Tibial nerve (tissue), 4 donors: ENCODE measurements around the gene CPZ.

Source experiments
- CTCF ChIP-seq, 5 experiments: fragments of 200-600 bp in 3 of 5; fragments of 450-650 bp in 2 of 5; sonication (generic) in 3 of 5; IDR thresholded peaks; one replicate each; pipeline ENCODE4 v1.5.1; 2016 to 2019; ENCODE audit warnings: antibody characterized with exemption in 5 of 5, mild to moderate bottlenecking in 3 of 5, moderate library complexity in 2 of 5
- EP300 ChIP-seq, 2 donors: sonication (generic); formaldehyde crosslinking; IDR thresholded peaks; one replicate each; pipeline ENCODE4 v1.6.1; 2017; ENCODE audit warnings: antibody characterized with exemption in 2 of 2, mild to moderate bottlenecking in 1 of 2
- POLR2A ChIP-seq, 2 donors: fragments of 450-650 bp; IDR thresholded peaks; one replicate each; pipeline ENCODE4 v1.6.1; 2017; ENCODE audit warnings: antibody characterized with exemption in 2 of 2, mild to moderate bottlenecking in 2 of 2, moderate library complexity in 2 of 2

GRCh38 chr4:8662776-8663175 is 70.2 kb downstream of the CPZ start:
- no peak for TF ChIP-seq CTCF (IDR thresholded peaks at IDR 0.05)
- TF ChIP-seq POLR2A (IDR thresholded peaks at IDR 0.05): no peak
- no peak for TF ChIP-seq EP300 (IDR thresholded peaks at IDR 0.05)
